COLO668 (cell line): ENCODE measurements around the gene RAE1.
"Not testable (repeated sequence)": the region's sequence is repeated elsewhere in the genome, so short reads cannot be mapped to it uniquely, and the experiment has no call there.

Experiments used
- DNase-seq: peaks from one replicate; lab custom pipeline; 2025; ENCODE audit not compliant: unreplicated experiment; lab: John Stamatoyannopoulos, UW

Gene RAE1

DNA sequence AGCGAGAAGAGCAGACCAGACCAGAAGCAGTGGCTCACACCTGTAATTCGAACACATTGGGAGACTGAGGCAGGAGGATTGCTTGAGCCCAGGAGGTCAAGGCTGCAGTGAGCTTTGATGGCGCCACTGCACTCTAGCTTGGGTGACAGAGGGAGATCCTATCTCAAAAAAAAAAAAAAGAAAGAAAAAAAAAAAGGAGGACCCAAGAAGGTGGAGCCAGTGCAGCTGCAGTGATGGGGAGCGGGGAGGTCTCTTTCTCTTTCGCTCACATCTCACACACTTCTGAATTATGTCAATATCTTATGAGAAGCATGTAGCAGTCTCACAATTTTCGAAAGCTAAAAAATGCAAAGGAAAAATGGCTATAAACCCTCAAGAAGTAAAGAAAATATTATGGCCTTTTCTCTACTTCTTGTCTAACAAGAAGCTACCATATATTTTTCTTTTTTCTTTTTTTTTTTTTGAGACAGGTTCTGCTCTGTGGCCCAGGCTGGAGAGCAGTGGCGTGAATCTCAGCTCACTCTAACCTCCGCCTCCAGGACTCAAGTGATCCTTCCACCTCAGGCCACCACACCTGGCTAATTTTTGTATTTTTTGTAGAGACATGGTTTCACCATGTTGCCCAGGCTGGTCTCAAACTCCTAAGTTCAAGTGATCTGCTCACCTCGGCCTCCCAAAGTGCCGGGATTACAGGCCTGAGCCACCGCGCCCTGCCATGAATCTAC lies 25.3 kb upstream of the RAE1 start:
- no peak for DNase-seq

GRCh38 chr20:57326667-57327455 lies 24.2 kb upstream of the RAE1 start:
- peak; percentile 30 for DNase-seq

DNA sequence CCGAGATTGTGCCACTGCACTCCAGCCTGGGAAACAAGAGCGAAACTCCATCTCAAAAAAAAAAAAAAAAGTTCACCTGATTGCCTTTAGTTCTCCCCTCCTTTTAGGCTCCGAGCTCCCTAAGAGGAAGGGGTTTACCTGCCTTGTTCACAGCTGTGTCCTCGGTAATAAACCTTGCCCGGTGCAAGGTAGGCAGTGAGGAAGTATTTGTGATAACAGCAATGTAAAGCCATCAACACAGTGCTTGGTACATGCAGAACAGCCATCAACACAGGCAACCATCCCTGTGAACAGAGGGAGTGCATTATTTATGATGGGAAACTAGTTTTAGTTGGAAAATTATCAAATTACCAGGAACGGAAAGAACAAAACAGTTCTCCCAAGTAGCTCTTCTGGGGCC lies 23.2 kb upstream of the RAE1 start:
- no peak for DNase-seq

DNA sequence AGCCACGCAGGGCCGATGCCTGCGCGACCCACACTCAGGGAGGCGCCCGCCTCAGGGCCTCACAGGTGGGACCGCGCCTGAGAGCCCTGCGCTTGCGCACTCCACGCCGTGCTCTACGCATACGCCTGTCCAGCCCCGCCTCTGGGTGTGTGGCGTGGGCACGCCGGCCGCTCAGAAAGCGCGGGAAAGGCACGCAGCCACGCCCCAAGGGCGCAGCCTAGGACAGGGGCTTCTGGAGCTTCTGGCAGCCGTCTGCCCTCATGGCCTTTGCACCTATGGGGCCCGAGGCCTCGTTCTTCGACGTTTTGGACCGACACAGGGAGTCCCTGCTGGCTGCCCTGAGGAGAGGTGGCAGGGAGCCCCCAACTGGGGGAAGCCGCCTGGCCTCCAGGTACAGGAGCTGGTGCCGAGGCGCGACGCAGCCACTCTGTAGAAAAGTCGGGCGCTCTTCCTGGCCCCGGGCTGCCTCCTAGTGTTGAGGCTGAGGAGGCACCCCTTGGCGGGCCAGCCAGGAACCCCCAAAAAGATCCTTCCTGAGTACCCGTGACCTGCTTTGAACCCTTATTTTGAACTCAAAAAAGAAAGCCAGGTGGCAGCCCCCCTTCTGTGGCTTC lies 21.3 kb upstream of the RAE1 start, which contains the start of gene SPO11:
TSS of gene SPO11 (plus strand) at position 196 of the 614 bp plus-strand sequence. CDS start at position 261, 65 bp downstream.
- DNase-seq, result no peak

- no peak for DNase-seq
These were observed 20.1 kb upstream of the RAE1 start for GRCh38 chr20:57330998-57331397.

DNA sequence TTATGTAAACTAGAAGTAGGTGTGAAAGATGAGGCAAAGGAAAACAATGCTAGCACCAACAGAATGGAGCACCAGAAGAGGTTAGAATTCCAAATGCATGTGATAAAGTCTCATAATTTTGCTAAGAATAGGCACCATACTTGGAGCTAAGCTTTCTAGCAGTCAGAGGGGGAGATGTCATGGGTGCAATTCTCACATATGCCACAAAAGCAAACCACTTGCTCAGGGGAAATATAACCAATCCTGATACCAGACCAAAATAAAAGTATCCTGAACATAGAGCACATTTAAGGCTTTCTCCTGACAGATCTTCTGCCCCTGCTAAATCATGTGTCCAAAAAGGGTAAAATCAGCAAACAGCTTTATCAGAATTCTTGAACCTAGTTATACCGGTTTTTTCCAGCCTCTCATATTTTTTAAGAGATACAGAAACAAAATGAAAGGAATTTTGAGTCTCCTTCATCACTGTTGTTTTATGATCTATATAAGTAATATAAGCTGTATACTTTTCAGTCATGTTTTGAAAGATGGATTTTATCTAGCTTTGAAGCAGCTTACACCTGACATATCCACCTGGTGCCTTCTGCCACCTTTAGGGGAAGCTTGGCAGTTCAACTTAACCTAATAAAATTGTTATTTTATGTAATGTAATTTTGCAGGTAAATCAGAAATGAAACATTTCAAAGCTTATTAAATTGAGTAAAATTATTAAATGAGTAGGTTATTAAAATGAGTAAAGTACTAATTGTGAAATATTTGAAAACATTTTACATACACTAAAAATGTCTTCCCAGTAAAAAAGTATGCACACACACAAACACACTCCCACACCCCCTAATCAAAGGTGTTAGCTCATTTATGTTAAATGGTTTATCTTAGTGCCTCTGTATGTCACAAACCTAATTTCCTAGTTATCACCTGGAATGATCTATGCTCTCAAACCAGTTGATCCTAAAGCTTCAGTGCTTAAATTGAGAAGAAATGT lies 18.7 kb upstream of the RAE1 start:
- no peak for DNase-seq

- DNase-seq, result no peak
These were observed 15.7 kb upstream of the RAE1 start for GRCh38 chr20:57335392-57335791.

DNA sequence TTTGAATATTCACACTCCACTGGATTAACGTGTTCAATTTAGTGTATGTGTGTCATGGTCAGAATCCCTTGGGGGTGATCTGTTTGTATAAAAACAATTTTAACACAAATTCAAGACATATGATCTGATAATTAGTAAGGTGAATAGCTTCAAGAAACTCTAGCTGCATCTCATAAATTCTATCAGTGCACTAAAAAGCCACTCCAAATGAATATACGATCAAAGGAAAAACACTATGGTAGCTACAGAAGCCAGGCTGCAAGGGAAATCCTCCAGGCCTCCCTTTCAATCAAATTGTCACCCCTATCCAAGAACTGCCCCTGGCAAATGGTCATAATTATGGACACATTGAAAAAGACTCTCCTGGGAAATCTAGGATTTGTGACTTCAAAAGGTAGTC lies 9.4 kb upstream of the RAE1 start:
- no peak for DNase-seq

- DNase-seq, result no peak
These were observed 8.2 kb upstream of the RAE1 start for GRCh38 chr20:57342829-57343228.

- peak; percentile 72 for DNase-seq
These were observed 4.6 kb upstream of the RAE1 start for GRCh38 chr20:57346477-57346876.

DNA sequence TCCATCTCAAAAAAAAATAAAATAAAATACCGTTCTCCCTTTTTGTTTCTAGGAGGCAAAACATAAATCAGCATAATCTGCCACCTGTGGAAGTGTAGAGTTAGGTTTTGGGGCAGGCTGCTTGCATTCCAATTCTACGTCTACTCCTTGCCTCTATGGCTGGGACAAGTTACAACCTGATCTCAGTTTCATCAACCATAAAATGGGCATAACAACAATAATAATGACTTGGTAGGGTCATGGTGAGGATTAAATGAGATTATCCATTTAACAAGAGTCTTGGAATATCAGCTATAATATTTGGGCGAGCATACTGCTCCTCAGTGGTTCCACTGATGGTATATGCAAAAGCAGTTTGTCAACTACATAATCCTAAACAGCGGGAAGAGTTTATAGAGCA lies 3.7 kb upstream of the RAE1 start:
- DNase-seq, result no peak

DNA sequence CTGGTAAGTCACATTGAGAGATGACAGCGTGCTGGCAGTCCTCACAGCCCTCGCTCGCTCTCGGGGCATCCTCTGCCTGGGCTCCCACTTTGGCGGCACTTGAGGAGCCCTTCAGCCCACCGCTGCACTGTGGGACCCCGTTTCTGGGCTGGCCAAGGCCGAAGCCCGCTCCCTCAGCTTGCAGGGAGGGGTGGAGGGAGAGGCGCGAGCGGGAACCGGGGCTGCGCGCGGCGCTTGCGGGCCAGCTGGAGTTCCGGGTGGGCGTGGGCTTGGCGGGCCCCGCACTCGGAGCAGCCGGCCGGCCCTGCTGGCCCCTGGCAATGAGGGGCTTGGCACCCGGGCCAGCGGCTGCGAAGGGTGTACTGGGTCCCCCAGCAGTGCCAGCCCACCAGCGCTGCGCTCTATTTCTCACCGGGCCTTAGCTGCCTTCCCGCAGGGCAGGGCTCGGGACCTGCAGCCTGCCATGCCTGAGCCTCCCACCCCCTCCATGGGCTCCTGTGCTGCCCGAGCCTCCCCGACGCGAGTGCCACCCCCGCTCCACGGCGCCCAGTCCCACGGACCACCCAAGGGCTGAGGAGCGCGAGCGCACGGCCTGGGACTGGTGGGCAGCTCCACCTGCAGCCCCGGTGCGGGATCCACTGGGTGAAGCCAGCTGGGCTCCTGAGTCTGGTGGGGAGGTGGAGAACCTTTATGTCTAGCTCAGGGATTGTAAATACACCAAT lies 2.7 kb upstream of the RAE1 start:
- not testable (repeated sequence) for DNase-seq

- not testable (repeated sequence) for DNase-seq
These were observed 2.0 kb upstream of the RAE1 start for GRCh38 chr20:57348922-57349574.

- no peak for DNase-seq
These were observed 859 bp upstream of the RAE1 start for GRCh38 chr20:57350081-57350710.

DNA sequence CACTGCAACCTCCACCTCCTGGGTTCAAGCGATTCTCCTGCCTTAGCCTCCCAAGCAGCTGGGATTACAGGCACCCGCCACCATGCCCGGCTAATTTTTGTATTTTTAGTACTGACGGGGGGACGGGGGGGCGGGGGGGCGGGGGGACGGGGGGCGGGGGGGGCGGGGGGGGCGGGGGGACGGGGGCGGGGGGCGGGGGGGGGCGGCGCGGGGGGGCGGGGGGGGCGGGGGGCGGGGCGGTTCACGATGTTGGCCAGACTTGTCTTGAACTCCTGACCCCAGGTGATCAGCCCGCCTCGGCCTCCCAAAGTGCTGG lies 371 bp upstream of the RAE1 start:
- not testable (repeated sequence) for DNase-seq

- no peak for DNase-seq
These were observed 1.2 kb downstream of the RAE1 start for GRCh38 chr20:57352305-57352704.

- no peak for DNase-seq
These were observed 2.3 kb downstream of the RAE1 start for GRCh38 chr20:57353351-57353750.

DNA sequence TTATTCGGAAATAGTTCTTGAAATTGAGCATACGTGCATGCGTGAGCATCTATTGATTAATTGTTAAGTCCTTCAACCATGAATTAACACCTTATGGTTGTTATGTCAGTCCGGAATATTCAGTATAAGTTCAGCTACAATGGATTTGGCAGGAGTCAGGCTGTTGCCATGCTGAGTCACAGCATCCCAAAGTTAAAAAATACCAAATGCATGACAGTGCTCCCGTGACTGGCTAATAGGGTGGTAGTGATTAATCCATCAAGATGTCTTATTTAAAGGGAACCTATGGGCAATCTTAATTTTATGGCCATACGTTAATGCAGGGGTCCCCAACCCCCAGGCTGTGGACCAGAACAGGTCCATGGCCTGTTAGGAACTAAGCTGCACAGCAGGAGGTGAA lies 10.5 kb downstream of the RAE1 start:
- no peak for DNase-seq

GRCh38 chr20:57364451-57364850 lies 13.4 kb downstream of the RAE1 start:
- no peak for DNase-seq
